C4-2B (cell line): ENCODE results near the gene MRPL48.

Experiments
- H3K27ac ChIP-seq: fragments of 450-650 bp; 2 replicates; pipeline ENCODE4 v1.5.1; 2017
- CTCF ChIP-seq: fragments of 450-650 bp; conservative IDR thresholded peaks from 2 replicates; pipeline ENCODE4 v1.5.1; 2017; ENCODE audit warnings: mild to moderate bottlenecking
- ZFX ChIP-seq: fragments of 450-650 bp; IDR thresholded peaks from 2 replicates; pipeline ENCODE4 v1.6.1; 2017

The MRPL48 gene

DNA sequence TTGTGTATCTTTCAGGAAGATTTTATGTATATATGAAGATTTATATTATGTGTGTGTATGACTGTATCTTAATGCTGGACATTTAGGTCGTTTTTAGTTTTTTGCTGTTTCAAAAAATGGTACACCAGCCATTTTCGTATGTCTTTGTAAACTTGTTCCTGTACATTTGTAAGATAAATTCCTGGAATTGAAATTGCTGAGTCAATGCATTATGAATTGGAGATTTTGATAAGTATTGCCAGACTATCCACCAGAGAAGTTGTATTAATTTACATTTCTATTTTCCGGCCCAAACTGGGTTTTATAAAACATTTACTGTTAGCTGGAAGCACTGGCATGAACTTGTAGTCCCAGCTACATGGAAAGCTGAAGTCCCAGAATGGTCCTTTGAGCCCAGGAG lies 24.6 kb downstream of the MRPL48 start:
- H3K27ac ChIP-seq = no peak overlapping the region
- TF ChIP-seq ZFX (no peak), CTCF (no peak)

DNA sequence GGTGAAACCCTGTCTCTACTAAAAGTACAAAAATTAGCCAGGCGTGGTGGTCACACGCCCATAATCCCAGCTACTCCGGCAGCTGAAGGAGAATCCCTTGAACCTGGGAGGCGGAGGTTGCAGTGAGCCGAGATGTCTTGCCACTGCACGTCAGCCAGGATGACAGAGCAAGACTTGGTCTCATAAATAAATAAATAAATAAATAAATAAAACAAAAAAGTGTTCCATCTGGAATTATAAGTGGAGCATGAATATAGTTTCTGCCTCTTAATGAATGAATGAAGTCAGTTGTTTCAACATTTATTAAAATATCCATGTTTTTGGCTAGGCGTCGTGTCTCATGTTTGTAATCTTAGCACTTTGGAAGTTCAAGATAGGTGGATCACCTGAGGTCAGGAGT lies 27.1 kb downstream of the MRPL48 start:
- TF ChIP-seq CTCF (no peak), ZFX (no peak)
- no peak overlapping the region for H3K27ac ChIP-seq

DNA sequence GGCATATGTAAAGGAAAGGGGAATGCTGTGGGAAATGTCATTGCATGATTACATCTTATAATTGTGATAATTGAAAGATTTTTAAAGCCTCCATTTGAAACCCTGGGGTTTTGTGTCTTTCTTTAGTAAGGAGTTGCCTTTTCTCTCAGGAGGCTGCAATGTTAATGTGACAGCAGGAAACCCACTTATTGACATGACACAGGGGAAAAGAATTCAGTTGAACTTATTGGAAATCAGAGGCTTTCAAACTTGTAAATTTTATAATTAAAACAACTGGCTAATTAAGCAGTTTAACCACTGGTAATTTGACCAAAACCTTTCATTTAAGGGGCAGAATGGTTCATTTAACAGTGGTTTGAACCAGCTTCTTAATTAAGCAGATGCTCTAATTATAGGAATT lies 31.2 kb downstream of the MRPL48 start:
- TF ChIP-seq CTCF (no peak), ZFX (no peak)
- no peak overlapping the region for H3K27ac ChIP-seq

DNA sequence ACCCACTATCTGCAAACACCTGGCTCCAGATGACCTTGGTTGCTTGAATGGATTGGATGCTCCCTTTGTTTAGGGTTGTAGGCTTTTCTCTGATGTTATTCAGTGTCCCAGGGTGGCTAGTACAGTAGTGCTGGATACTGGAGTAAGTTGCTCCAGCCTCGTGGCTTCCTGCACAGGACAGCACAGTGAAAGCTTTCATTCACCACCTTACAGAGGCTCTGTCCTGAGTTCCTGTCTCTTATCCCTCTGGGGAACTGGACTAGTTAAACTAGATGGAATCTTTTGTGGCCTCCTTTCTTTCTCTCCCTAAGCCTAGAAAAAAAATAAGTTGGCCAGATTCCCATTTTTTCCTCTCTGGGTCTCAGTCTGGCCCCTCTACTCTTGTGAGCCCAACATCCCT lies 42.6 kb downstream of the MRPL48 start:
- no peak overlapping the region for H3K27ac ChIP-seq
- TF ChIP-seq ZFX (no peak), CTCF (no peak)

DNA sequence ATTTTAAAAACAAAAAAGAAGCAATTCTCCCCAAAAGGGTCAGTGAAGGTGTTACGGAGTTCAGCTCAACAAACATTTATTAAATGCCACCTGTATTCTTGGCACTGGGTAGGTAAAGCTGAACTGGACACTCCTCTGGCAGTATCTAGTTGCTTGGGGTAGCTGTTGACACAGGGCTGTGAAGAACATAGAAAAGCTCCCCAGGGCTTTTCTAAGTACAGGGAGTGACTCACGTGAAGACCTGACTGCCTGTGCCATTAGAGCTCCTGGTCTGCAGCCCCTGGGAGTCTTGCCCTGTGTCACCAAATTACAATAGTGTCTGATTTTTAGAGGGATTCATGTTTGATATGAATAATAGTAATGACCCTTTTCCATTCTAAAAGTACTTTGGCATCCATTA lies 45.4 kb downstream of the MRPL48 start:
- TF ChIP-seq ZFX = no peak
- no peak for TF ChIP-seq CTCF

GRCh38 chr11:73838443-73839122 lies 50.9 kb downstream of the MRPL48 start:
- no peak for TF ChIP-seq CTCF
- no peak overlapping the region for H3K27ac ChIP-seq

More for the DNA sequence above, 45.4 kb downstream of the MRPL48 start:
- H3K27ac ChIP-seq = no peak overlapping the region

DNA sequence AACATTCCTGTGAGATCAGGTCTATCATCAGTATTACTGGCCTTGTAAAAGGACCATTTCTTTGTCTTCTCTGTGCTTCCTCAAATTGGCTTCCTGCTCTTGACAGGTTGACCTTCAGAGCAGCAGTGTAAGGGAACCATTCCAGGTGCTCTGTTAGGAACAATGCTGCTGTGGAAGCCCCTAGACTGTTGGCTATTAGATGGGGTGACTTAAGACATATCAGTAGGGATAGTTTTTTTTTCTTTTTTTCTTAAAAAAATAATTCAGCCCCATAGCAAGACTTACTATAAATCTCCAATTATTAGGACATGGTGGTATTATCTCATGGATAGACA lies 51.4 kb downstream of the MRPL48 start:
- H3K27ac ChIP-seq = no peak overlapping the region
- TF ChIP-seq ZFX = no peak
- no peak for TF ChIP-seq CTCF
